HFF-Myc (cell line): ENCODE results near the gene P3H2.

Experiments used
- DNase-seq: peaks from one replicate; pipeline ENCODE4 v3.0.0-alpha.2; 2011; ENCODE audit warnings: low read depth; ENCODE audit errors: extremely low read depth
- H3K4me3 ChIP-seq: replicated peaks from 2 replicates; pipeline ENCODE4 v1.5.1; 2011; ENCODE audit warnings: low read depth, mild to moderate bottlenecking, control low read depth, low read length
- TF ChIP-seq, protein P1 (sequence below): IDR thresholded peaks from 2 replicates; pipeline ENCODE4 v1.5.1; 2012; ENCODE audit warnings: mild to moderate bottlenecking, low read depth, low read length, control low read depth; ENCODE audit errors: missing control alignments

P3H2 gene

GRCh38 chr3:190044974-190045373 lies 75.7 kb downstream of the P3H2 start:
- H3K4me3 ChIP-seq: no peak overlapping the region
- TF ChIP-seq, protein P1, sequence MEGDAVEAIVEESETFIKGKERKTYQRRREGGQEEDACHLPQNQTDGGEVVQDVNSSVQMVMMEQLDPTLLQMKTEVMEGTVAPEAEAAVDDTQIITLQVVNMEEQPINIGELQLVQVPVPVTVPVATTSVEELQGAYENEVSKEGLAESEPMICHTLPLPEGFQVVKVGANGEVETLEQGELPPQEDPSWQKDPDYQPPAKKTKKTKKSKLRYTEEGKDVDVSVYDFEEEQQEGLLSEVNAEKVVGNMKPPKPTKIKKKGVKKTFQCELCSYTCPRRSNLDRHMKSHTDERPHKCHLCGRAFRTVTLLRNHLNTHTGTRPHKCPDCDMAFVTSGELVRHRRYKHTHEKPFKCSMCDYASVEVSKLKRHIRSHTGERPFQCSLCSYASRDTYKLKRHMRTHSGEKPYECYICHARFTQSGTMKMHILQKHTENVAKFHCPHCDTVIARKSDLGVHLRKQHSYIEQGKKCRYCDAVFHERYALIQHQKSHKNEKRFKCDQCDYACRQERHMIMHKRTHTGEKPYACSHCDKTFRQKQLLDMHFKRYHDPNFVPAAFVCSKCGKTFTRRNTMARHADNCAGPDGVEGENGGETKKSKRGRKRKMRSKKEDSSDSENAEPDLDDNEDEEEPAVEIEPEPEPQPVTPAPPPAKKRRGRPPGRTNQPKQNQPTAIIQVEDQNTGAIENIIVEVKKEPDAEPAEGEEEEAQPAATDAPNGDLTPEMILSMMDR: no peak
- DNase-seq: no peak

DNA sequence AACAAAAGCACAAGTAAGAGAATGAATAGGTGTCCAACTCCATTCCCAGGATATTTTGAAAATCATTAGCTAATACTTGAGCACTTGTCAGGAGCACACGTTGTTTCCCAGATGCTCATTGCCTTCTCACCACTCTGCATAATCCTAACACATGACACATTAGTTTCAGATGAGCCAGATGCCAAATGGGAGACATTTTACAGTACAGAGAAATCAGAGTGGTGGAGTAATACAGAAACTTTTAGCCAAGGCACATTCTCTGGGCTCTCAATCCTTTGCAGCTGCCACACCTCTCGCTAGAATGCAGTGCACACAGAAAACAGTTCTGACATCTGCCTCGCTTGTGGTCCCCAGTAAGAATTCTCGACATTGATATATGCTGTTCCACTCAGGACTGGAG lies 76.6 kb downstream of the P3H2 start:
- no peak overlapping the region for H3K4me3 ChIP-seq
- no peak for DNase-seq
- TF ChIP-seq, protein P1: no peak

DNA sequence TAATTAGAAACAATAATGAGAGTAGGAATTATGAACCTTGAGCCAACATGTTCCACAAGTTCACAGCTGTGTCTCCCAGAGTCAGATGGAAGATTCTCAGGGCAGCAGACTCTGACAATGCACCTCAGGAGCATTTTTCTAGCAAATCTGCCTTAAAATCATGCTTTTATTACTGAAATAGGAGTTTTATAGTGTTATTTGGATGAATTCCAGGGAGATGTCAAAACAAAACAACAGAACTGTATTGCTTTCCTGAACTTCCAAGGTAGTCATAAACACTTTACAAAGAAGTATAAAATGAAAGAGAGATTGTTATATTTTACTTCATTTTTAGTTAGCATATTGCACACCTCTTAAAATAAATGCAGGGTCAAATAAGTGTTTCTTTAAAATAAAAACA lies 77.0 kb downstream of the P3H2 start:
- no peak overlapping the region for H3K4me3 ChIP-seq
- DNase-seq: no peak
- TF ChIP-seq, protein P1: no peak

GRCh38 chr3:190042558-190042957 lies 78.1 kb downstream of the P3H2 start:
- DNase-seq: no peak
- H3K4me3 ChIP-seq: no peak overlapping the region
- TF ChIP-seq, protein P1: no peak

GRCh38 chr3:190041333-190042041 lies 79.2 kb downstream of the P3H2 start:
- no peak for DNase-seq
- no peak overlapping the region for H3K4me3 ChIP-seq
- TF ChIP-seq, protein P1: no peak

DNA sequence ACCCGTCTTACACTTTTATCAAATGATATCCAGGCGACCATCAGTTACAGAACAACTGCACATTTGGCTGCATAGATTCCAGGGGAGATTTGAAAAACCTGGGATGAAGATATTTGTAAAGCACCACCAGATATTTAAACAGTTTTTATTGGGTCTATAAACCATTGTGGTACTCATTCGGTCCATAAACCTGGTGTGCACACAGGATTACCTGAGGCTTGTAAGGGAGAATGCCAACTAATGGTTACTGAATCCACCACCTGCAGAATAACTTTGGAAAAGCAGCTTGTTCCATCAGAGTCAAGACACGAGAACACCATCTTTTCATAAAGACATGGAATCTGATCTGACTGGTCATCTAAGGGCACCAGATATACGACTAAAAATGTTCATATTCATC lies 80.6 kb downstream of the P3H2 start:
- DNase-seq: no peak
- no peak overlapping the region for H3K4me3 ChIP-seq
- TF ChIP-seq, protein P1: no peak
